Activated naive CD4-positive, alpha-beta T cell treated with anti-CD3 and anti-CD28 coated beads, Interleukin-2, amount 50 U/mL, for 16 hours (primary cell): ENCODE measurements around the gene SSR2.

ENCODE experiments used
- DNase-seq: peaks from one replicate; pipeline ENCODE4 v3.0.0-alpha.2; 2020

Gene SSR2

DNA sequence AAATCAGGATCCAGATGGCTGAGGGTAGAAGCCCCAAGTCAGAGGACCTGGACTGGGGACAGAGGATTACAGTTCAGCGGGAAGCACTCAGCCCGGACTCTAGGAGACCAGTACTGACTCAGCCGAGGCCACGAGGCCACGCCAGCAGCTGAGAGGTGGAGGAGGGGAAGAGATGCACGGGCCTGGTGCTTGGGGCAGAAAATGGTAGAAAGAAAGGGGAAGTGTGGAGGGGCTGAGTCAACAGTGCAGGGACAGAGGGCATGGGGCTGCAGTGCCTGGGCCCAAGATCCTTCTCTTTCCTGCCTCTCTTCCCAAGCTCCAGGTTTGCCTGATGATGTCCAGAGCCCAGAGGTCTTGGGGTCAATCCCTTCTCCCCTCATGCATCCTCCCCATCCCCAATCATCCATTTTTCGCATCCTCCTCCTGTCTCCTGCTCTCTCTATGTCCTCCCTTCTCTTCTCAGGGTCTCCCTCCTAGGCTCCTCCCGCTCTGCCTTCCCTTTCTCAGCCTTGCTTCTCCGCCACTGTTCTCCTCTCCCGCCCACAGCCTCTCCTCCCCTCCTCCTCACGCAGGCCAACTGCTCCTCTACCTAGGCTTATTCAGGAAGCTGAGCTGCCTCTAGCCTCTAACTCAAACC is 50.1 kb downstream of the SSR2 start:
- no peak for DNase-seq

- DNase-seq = no peak
These were observed 51.4 kb downstream of the SSR2 start for GRCh38 chr1:155969377-155969791.

- DNase-seq = no peak
These were observed 52.1 kb downstream of the SSR2 start for GRCh38 chr1:155968670-155969069.

DNA sequence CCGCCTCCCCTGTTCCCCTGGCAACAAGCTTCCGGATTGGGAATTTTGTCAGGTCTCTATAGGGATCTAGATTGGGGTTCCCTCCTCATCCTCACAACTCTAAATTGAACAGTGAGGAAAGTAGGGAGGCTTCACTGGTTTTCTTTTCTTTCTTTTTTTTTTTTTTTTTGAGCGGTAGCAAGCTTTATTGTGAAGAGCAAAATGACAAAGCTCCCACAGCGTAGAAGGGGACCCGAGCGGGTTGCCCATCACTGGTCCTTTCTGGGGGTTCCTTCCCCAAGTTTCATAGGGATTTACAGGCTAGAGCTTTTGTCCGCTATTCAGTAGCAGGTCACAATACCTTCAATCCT is 52.7 kb downstream of the SSR2 start:
- no peak for DNase-seq

GRCh38 chr1:155967341-155968050 is 53.3 kb downstream of the SSR2 start:
- DNase-seq = no peak

DNA sequence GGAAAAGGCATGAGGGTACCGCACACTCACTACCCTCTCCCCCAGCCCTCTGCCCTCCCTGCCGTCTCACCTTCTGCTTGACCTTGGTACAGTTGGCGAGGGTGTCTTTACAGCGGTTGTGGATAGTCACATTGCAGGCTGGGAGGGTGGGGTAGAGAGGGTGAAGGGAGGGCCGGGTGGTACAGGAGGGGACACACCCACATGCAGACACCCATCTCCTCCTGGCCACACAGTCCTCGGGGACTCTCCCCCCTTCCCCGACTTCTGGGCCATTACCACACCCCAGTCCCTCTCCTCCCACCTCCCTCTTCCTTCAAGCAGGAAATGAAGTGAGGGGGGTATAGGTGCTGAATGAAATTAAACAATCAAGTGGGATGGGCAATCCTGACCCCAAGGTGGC is 54.0 kb downstream of the SSR2 start:
- no peak for DNase-seq

DNA sequence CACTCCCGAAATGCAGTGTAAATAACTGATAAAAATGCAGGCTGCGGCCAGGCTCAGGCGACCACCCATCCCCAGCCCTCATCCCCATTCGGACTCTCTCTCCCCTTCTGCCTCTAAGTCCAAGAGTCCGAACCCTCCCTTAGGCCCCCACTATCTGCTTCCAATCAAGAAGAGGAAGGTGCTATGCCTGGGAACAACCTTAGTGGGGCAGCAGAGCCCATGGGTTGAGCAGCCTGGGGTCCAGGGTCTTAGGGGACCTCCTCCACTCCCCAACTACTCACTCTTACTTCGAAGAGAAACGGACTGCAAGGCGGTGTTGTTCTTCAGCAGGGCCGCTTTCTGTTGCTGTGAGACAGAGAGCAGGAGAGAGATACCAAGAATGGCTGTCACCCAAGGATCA is 54.6 kb downstream of the SSR2 start:
- no peak for DNase-seq

GRCh38 chr1:155964193-155964592 is 56.6 kb downstream of the SSR2 start:
- no peak for DNase-seq

DNA sequence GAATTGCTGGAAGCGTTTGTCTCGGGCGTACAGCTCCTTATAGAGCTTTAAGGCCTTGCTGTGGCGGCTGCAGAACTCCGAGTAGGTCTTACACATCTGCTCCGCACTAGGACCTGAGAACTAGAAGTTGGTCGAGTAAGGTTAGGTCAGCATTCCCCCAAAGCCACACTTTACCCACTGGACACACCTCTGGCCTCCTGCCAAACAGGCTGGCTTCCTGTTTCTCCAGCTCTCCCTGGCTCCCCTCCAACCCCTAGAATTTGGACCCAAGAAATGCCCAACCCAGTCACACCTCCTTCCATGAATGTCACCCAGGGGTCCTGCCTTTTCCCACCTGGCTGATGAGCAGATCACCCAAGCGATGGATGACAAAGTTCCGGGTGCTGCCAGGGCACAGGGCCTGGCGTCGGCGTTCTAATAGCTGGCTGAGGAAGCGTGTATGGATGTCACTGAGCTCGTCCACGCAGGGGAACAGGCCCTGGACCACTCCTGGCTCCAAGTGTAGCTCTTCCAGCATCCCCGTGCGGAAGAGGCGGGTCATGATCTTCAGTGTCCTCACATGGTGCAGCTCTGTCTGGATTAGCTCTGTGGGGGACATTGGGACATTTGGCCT is 58.0 kb downstream of the SSR2 start:
- DNase-seq = no peak

- DNase-seq = no peak
These were observed 58.8 kb downstream of the SSR2 start for GRCh38 chr1:155961937-155962336.

- DNase-seq = no peak
These were observed 60.5 kb downstream of the SSR2 start for GRCh38 chr1:155960081-155960745.
